Activated CD4-positive, alpha-beta T cell treated with anti-CD3 and anti-CD28 coated beads, Interleukin-2, amount 50 U/mL, for 4 hours (primary cell): Measurements from ENCODE around the gene RC3H2.
"Not testable (repeated sequence)": the region's sequence is repeated elsewhere in the genome, so short reads cannot be mapped to it uniquely, and the experiment has no call there.

Experiments
- DNase-seq, 2 experiments: peaks; one replicate each; pipeline ENCODE4 v3.0.0-alpha.2; 2020

The RC3H2 gene

DNA sequence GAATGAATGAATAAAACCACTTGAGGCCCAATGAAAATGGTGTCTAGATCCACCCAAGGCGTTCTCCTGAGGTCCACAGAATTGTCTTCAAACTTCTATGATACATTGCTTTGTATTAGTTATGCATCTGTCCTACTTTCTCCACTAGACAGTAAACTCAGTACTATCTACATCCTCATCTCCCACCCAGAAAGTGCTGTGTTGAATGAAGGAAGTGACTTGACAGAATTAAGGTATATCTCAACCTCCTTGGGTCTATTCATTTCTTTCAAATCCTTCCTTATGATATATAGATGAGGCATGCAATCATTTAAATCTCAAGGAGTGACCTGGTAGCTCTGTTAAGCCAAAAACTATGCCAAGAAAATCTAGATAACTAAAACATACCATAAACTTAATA lies 61.0 kb downstream of the RC3H2 start:
- no peak for DNase-seq

DNA sequence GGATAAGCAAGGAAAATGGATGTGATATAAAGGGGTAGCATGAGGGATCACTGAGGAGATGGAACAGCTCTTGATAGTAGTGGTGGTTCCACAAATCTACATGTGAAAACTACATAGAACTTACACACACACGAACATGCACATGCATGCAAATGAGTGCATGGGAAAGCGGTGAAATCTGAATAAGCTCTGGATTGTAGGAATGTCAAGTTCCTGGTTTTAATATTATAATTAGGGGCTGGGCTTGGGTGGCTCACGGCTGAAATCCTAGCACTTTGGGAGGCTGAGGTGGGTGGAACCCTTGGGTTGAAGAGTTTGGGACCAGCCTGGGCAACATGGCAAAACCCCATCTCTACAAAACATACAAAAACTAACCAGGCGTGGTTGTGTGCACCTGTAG lies 63.7 kb downstream of the RC3H2 start:
- DNase-seq = no peak

DNA sequence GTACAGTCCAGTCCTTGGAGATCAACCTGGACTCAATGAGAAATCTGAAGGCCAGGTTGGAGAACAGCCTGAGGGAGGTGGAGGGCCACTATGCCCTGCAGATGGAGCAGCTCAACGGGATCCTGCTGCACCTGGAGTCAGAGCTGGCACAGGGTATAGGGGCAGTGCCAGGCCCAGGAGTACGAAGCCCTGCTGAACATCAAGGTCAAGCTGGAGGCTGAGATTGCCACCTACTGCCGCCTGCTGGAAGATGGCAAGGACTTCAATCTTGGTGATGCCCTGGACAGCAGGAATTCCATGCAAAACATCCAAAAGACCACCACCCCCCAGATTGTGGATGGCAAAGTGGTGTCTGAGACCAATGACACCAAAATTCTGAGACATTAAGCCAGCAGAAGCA lies 66.7 kb downstream of the RC3H2 start:
- DNase-seq = not testable (repeated sequence)

DNA sequence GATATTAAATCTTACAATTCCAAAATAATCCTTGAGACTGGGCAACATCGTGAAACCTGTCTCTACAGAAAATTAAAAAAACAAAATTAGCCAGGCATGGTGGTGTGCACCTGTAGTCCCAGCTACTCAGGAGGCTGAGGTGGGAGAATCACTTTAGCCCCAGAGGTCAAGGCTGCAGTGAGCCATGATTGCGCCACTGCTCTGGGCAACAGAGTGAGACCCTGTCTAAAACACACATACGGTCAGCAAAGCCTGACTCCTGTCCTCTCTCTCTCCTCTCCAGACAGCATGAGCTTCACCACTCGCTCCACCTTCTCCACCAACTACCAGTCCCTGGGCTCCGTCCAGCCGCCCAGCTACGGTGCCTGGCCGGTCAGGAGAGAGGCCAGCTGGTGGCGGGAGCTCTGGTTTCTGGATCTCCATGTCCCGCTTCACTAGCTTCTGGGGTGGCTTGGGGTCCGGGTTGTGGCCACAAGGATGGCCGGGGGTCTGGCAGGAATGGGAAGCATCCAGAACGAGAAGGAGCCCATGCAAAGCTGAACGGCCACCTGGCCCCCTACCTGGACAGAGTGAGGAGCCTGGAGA lies 67.8 kb downstream of the RC3H2 start:
- no peak for DNase-seq

DNA sequence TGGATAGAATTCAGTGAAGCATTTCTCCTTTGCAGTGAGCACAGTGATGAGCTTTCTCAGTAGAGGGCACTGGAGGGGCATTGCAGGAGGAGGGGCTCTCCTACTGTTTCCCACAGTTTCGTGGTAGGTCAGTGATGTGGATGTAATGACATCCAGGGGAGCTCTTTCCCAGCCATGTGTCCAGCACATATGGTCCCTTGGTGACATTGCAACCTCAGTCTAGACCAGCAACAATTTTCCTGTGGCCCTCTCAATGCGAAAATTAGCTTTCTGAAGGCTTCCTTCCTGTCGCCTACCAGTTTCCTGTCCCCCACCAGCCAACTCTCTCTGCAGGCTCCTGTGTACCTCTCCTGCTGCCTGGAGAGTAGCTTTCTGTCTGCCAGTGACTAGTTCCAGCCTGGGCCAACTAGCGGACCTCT lies 69.8 kb downstream of the RC3H2 start:
- no peak for DNase-seq

DNA sequence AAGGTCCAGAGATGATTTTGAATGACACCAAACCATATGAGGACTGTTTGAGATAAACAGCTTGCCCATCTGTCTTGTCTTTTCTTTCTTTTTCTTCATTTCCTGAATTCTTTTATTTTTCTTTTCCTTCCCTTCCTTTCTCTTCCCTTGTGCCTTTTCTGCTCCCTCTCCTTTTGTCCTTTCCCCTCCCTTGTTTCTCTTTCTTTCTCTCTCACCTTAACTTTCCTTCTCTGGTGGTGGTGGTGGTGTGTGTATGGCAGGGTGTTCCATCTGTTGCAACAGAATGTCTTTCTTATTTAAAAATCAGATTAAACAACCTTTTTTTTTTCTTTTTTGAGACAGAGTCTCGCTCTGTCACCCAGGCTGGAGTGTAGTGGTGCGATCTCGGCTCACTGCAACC lies 73.0 kb downstream of the RC3H2 start:
- DNase-seq = no peak

DNA sequence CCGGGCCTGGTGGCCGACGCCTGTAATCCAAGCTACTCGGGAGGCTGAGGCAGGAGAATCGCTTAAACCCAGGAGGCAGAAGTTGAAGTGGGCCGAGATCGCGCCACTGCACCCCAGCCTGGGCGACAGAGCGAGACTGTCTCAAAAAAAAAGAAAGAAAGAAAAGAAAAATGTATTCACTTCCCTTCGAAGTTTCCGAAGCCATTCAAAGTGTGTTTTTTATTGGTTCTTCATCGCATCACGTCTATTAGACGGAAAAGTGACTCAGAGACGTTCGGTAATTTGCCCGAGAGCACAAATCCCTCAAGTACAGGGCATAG lies 76.2 kb downstream of the RC3H2 start:
- DNase-seq = not testable (repeated sequence)

DNA sequence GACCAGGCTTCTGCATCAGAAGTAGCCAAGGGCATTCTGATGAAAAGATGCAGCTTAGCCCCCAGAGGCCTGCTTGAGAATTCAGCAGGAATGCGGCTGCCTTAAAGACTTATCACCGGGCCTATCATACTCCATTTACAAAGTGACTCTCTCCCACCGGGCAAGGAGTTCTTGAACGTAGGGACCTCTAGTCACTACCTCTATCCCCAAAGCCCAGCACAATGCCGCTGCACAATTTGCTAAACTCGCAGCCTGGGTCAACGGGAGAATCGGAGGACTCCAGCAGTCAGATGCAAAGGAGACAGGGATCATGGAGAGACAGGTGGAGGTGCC lies 77.4 kb downstream of the RC3H2 start:
- DNase-seq = no peak

DNA sequence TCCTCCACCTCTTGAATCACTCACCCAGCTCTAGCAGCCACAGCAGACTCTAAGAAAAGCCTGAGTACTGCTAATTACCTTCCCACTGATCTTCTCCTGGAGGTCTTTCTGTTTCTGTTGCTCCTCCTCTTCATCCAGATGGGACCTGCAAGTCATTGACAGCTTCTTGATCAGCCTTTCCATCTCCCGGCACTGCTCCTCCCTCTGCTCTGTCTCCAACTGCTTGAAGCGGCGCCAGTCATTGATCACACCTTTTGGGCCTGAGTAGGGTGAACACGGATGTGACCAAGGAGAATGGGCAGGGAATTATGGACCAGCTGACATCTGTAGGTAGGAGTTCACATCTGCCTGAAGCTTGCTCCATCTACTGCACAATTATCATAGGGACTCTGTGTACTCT lies 82.2 kb downstream of the RC3H2 start:
- DNase-seq = no peak

DNA sequence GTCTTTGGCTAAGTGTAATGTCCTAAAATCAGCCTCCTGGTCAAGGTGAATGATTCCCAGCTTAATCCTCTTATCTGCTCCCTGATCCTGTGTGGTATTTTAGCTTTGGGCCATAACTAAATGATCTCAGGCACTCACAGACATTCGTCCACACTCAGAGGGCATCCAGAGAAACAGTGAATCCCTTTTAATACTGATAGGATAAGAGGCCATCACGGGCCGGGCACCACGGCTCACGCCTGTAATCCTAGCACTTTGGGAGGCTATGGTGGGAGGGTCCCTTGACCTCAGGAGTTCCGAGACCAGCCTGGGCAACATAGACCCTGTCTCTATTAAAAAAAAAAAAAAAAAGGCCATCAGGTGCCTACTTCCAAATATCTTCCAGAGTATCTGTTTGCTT lies 83.1 kb downstream of the RC3H2 start:
- DNase-seq = no peak

DNA sequence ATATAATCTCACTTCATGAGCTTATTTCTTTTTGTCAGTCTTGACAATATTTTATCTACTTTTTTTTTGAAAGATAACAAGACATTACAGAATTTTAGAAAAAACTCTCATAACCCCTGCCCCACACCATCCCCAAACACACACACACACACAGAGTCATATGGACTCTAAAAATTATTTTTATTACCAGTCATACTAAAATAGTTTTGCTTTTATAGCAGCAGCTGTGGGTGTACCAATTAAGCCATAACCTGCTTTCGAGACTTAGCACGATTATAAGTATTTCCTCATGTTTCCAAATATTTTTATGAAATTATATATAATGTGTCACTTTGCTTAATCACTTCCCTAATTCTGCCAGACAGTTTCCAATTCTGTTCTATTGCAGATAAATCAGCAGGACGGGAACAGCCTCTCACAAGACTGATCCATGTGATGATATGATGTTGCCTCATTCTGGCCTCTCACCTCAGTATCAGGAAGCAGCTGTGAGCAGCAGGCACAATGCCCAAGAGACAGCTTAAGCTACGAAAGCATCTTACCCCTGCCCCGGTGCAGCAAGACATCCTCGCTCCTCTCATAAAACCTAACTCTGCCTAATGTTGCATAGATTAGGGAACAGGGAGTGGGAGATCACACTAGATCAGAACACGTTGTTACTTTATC lies 83.7 kb downstream of the RC3H2 start:
- DNase-seq = no peak

DNA sequence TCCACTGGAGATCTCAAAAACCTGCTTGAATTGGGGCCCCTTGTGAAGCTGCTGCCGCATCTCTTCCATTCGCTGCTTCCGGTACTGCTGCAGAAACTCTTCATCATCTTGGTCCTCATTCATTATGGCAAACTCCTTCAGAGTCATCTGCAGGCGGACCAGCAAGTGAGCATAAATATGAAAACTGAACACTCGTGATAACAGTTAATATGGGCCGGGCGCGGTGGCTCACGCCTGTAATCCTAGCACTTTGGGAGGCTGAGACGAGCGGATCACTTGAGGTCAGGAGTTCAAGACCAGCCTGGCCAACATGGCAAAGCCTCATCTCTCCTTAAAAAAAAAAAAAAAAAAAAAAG lies 84.7 kb downstream of the RC3H2 start:
- no peak for DNase-seq

DNA sequence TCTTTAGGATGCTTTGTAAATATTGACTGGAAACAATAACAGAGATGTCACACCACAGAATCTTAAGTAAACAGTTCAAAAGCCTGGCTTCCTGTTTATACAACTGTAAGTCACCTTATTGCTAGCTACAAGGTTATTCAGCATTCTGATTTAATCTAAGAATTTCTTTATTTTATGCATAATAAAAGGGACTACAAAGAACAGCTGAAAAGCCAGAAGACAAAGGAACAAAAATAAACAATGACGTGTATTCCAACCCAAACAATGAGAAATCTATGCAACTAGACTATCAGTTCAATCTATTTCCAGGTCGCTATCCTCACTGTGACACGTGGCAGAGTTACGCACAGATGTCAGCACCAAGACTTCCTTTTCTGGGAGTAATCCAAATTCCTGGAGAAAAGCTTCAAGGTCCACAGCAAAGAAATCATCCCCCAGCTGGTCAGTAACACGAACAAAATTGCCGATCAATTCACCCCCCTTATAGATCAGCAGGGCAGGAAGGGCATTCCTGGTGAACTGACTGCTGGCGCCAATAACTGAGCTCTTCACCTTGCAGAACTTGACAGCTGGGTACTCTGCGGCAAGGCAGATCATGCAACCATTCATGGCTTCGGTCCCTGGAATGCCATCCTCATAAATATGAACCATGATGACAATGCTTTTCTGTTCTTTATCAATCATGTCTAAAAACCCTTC lies 85.2 kb downstream of the RC3H2 start:
- no peak for DNase-seq

DNA sequence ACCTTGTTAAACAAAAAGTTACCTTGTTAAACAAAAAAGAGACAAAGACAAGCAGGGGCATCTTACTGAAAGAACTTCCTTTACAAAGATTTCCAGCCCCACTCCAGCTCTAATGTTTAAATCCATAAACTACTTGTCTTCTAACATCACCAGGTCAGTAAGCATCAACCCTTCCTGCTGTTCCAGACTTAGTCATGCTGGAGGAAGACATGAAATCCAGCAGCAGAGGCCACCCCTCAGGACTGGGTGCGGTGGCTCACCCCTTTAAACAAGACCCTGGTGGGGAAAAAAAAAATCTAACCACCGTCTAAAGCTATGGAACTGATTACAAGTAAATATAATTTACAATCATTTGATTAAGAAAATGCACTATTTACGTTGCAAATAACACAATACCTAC lies 85.8 kb downstream of the RC3H2 start:
- no peak for DNase-seq

DNA sequence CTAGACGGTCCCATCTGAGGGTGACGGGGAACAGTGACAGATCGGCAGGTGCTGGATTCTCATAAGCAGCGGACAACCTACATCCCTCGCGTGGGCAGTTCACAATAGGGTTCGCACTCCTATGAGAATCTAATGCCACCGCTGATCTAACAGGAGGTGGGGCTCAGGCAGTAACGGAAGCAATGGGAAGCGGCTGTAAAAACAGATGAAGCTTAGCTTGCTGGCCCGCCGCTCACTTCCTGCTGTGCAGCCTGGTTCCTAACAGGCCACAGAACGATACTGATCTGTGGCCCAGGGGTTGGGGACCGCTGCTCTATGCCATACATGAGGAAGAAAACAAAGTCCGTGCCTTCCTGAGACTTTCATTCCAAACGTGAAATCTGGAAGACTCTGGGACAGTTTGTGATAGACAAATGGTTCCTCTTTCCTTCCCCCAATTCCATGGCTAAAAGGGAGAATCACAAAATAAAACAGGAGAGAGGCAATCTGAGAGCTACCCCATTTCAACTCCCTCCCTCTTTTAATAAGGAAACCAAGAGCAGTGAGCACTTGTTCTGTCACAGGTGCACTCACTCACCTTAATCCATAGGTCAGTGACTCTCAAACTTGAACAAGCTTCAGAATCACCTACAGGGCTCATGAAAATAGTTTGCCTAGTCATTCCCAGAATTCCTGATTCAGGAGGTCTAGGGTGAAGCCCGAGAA lies 88.8 kb downstream of the RC3H2 start:
- DNase-seq = peak; percentile 18 to 19

DNA sequence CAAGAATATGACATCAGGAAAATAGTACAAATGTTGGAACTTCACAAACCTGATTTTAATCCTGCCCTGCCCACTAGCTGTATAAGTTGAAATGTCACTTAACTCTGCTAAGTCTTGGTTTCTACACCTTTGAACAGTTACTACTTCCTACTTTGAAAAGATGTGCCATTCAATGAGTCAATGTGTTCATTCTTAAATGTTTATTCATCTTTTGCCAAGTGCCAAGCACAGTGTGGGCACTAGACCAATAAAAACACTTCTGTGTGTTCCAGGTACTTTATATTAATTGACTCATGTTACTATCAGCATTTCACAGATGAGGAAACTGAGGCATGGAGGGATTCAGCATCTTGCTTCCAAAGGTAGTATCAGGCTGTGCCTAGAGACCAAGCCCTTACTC lies 89.6 kb downstream of the RC3H2 start:
- DNase-seq = no peak

DNA sequence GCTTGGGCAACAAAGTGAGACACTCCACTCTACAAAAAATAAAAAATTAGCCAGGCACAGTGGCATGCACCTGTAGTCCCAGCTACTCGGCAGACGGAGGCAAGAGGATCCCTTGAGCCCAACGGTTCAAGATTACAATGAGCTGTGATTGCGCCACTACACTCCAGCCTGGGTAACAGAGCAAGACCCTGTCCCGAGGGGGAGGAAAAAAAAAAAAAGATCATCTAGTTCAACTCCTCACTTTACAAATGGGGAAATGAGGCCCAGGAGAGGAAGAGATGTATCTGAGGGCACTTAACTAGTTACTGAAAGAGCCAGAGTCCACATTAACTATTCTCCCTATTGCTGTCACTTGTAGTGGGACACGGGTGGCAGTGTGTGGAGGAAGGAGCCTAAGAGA lies 90.6 kb downstream of the RC3H2 start:
- no peak for DNase-seq

DNA sequence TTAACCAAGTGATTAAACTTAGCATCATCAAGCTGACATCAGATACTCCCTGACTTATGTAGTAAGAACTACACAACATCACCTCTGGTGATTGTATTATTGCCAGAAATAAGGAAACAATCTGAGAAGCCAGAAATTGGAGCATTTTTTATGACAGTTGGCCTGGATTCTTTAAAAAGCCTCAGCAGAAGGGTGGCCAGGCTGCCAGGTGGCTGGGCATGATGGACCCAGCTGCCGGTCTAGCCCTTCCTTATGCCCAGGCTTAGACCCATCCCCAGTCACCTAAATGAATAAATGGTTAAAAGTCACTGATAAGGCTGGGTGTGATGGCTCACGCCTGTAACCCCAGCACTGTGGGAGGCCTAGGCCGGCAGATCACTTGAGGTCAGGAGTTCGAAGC lies 92.4 kb downstream of the RC3H2 start:
- no peak for DNase-seq

DNA sequence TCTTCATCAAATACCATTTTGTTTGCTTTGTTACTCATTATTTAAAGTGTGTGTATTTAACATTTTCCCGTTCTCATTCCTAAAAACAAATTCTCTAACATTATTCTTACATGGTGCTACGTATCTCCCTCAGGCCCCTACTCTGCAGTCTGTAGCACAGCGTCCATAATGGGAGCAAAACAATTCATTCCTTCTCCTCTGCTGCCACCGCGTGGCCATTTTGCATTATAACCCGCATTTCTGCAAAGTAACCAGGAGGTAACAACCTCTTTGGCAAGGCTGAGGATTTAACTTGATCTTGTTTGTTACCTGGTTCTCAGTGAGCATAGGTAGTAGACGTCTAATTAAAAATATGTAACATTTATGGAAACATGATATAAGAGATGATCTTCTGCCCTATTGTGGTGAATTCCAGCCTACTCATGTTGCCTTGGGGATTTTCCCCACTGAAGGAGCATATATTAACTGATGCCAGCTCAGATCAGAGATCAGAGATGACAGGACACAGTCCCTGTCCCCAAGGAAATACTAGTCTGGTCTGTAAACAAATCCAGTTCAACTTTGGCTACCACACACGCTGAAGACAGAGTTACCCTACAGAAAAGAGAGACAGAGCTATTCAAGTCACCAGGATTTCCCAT lies 94.7 kb downstream of the RC3H2 start:
- peak; percentile 67 to 74 for DNase-seq

DNA sequence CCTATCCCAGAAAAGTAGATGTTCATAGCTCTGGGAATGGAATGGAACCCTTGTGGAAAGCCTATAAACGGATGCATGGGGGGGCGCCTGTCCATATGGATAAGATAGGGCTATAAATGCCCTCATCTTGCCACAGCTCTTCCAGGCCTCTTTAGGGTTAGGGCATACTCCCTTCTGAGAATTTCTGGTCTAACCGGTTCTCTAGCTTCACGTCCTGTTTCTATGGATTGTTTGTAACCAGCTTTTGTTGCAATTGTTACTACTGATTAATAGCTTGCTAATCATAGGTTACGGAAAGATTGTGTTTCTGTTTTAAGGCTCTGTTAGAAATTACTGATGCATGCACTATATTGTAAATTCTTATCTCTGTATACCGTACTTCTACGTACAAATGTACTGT lies 95.9 kb downstream of the RC3H2 start:
- not testable (repeated sequence) for DNase-seq

DNA sequence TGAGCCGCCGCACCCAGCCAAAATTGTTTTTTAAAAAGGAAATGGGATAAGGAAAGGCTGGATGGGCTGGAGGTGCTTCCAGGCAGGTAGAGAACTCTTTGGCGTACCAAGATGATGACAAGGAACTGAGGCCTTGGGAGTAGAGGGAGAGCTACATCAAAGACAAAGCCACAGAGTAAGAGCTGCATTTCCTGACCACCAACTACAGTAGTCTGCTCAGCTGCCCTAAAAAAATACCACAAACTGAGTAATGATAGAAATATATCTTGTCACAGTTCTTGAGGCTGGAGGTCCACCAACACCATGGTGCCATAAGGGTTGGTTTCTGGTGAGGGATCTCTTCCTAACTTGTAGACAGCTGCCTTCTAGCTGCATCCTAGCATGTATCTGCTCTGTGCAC lies 97.0 kb downstream of the RC3H2 start:
- no peak for DNase-seq

DNA sequence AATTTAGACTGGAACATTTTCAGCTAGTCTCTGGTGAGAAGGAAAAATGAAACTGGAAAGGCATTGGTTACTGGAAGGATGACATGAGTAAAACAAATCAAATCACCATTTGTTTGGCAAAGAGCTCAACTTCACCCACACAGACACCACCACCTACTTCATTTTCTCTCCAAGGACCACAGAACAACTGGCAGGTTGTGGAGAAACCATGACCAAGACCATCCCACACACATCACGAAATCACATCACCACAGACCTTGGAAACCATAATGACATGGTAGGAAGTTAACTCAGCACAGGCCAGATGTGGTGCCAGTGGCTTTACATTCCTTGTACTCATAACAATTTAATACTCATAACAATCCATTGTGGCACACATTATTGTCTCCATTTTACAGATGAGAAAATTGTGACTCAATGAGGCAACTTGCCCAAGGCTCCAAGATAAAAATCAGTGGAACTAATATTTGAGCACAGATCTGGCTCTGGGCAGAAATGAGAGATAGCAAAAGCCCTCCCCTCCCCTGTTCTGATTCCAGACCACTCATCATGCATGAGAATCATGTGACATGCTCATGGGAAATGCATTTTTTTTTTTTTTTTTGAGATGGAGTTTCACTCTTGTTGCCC lies 97.8 kb downstream of the RC3H2 start:
- no peak for DNase-seq

DNA sequence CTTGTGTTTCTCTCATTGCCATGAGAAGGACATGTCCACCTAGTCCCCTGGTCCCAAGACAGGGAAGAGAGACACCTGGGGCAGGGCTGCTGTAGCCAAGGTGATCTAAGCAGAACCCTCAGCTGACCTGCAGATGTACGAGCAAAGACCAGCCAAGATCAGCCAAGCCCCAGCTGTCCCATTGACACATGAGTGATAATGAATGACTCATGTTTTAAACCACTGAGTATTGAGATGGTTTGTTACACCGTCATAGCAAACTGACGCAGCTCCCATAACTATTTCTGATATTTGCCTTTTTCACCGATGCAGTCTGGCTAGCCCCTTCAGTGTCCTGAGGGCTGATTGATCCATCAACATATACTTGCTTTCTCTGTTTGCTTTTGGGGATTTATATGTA lies 98.5 kb downstream of the RC3H2 start:
- DNase-seq = no peak
